Liver (tissue), 3 donors: Measurements from ENCODE around the gene UBTD1.

ENCODE experiments used
- HNF4A ChIP-seq, 2 donors: conservative IDR thresholded peaks; 2 replicates each; pipeline ENCODE4 v1.6.1; 2016; ENCODE audit warnings: antibody characterized with exemption in 2 of 2, mild to moderate bottlenecking in 2 of 2
- RXRA ChIP-seq, 2 donors: IDR thresholded peaks; 2 replicates each; pipeline ENCODE4 v1.6.1; 2017 to 2018; ENCODE audit warnings: antibody characterized with exemption in 2 of 2, mild to moderate bottlenecking in 1 of 2
- TAF1 ChIP-seq: conservative IDR thresholded peaks from 2 replicates; pipeline ENCODE4 v1.6.1; 2016; ENCODE audit warnings: antibody characterized with exemption, mild to moderate bottlenecking
- TF ChIP-seq, protein P1 (sequence below): fragments of 150-350 bp; IDR thresholded peaks from 2 replicates; pipeline ENCODE4 v1.5.1; 2017; ENCODE audit warnings: improper control_type of control experiment, low read depth, low read length; ENCODE audit not compliant: missing input control
- donor health status: healthy.
- donor health status: healthy.

- TF ChIP-seq, protein P1, sequence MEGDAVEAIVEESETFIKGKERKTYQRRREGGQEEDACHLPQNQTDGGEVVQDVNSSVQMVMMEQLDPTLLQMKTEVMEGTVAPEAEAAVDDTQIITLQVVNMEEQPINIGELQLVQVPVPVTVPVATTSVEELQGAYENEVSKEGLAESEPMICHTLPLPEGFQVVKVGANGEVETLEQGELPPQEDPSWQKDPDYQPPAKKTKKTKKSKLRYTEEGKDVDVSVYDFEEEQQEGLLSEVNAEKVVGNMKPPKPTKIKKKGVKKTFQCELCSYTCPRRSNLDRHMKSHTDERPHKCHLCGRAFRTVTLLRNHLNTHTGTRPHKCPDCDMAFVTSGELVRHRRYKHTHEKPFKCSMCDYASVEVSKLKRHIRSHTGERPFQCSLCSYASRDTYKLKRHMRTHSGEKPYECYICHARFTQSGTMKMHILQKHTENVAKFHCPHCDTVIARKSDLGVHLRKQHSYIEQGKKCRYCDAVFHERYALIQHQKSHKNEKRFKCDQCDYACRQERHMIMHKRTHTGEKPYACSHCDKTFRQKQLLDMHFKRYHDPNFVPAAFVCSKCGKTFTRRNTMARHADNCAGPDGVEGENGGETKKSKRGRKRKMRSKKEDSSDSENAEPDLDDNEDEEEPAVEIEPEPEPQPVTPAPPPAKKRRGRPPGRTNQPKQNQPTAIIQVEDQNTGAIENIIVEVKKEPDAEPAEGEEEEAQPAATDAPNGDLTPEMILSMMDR, result no peak
- TF ChIP-seq TAF1, result no peak
- no peak for TF ChIP-seq RXRA (IDR thresholded peaks at IDR 0.05)
- no peak for TF ChIP-seq HNF4A (conservative IDR thresholded peaks at IDR 0.05)
Measured at GRCh38 chr10:97537186-97537869, 38.6 kb downstream of the UBTD1 start.
